Measurements from ENCODE around the gene PUM1.

DNA sequence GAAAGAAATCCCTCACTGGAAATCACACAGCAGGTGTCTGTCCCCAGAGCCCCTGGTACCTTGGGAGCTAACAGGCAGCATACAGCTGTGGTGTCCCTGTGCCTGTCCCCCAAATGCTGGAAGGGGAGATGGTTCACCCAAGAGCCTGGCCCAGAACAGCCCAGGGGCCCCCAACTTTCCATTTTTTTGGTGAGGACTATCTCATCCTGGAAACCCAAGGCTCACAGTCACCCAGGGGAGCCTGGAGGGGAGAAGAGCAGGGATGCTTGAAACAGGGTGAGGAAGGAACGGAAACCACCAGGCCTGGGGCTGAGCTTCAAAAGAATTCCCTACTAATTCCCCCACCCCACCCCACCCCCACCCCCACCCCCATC, 160.6 kb downstream of the PUM1 start:
- TF ChIP-seq EZH2 (IDR thresholded peaks at IDR 0.05; ENCODE audit: borderline replicate concordance) (no peak), EZH2phosphoT487 (IDR thresholded peaks at IDR 0.05; ENCODE audit: low read depth, severe bottlenecking, unreplicated experiment) (no peak)
- TF ChIP-seq, protein P1, sequence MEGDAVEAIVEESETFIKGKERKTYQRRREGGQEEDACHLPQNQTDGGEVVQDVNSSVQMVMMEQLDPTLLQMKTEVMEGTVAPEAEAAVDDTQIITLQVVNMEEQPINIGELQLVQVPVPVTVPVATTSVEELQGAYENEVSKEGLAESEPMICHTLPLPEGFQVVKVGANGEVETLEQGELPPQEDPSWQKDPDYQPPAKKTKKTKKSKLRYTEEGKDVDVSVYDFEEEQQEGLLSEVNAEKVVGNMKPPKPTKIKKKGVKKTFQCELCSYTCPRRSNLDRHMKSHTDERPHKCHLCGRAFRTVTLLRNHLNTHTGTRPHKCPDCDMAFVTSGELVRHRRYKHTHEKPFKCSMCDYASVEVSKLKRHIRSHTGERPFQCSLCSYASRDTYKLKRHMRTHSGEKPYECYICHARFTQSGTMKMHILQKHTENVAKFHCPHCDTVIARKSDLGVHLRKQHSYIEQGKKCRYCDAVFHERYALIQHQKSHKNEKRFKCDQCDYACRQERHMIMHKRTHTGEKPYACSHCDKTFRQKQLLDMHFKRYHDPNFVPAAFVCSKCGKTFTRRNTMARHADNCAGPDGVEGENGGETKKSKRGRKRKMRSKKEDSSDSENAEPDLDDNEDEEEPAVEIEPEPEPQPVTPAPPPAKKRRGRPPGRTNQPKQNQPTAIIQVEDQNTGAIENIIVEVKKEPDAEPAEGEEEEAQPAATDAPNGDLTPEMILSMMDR (IDR thresholded peaks at IDR 0.05; ENCODE audit: poor library complexity), result no peak
